Cardiac muscle cell (in vitro differentiated cells and primary cell): Measurements from ENCODE around the gene ANKMY1. TPM values are rescaled to one million over a fixed set of nuclear protein-coding genes. Genes with fewer than 3 reads are reported as not detected.
"Not testable (repeated sequence)": the region's sequence is repeated elsewhere in the genome, so short reads cannot be mapped to it uniquely, and the experiment has no call there.

Source experiments
- DNase-seq, 2 donors: peaks; one replicate each; pipeline versions ENCODE4 v3.0.0 to v3.0.0-alpha.2; 2010 to 2017; ENCODE audit warnings: low read depth in 1 of 2, low spot score in 1 of 2
- H3K27ac ChIP-seq: fragments of 200-600 bp; sonication (generic); 2 replicates; pipeline ENCODE4 v1.5.1; 2016
- H3K27me3 ChIP-seq: fragments of 200-600 bp; sonication (generic); 2 replicates; pipeline ENCODE4 v1.6.0; 2016; ENCODE audit warnings: control low read depth
- H3K36me3 ChIP-seq: fragments of 200-600 bp; sonication (generic); 2 replicates; pipeline ENCODE4 v1.5.1; 2016; ENCODE audit warnings: control low read depth
- H3K4me1 ChIP-seq: fragments of 200-600 bp; sonication (generic); 2 replicates; pipeline ENCODE4 v1.8.1; 2017; ENCODE audit warnings: low read depth, mild to moderate bottlenecking, mixed run types
- H3K4me3 ChIP-seq: fragments of 200-600 bp; sonication (generic); 2 replicates; pipeline ENCODE4 v1.5.1; 2016; ENCODE audit warnings: mild to moderate bottlenecking
- H3K9me3 ChIP-seq: fragments of 200-600 bp; sonication (generic); 2 replicates; pipeline ENCODE4 v1.5.1; 2017; ENCODE audit warnings: low read depth, mild to moderate bottlenecking, control low read depth
- polyA plus RNA-seq: library from polyadenylated mRNA; unstranded; fragments of >200 nt; fragmentation: Nextera tagmentation; extraction: Ambion mirVana; gene quantifications from 2 replicates; pipeline ENCODE4 v1.2.1, GENCODE V29; 2016
- total RNA-seq: library from RNA; depleted of rRNA; stranded (reverse); fragments of >200 nt; gene quantifications from 2 replicates; pipeline ENCODE4 v1.2.3, GENCODE V29; 2016
- TF ChIP-seq, protein P1 (sequence below): IDR thresholded peaks from 2 replicates; pipeline ENCODE4 v1.5.1; 2012; ENCODE audit warnings: low read depth, mild to moderate bottlenecking, low read length

ANKMY1 gene
- total and polyA plus RNA-seq, 2 experiments from 2014 or later, result 7.6 to 10.8 TPM

DNA sequence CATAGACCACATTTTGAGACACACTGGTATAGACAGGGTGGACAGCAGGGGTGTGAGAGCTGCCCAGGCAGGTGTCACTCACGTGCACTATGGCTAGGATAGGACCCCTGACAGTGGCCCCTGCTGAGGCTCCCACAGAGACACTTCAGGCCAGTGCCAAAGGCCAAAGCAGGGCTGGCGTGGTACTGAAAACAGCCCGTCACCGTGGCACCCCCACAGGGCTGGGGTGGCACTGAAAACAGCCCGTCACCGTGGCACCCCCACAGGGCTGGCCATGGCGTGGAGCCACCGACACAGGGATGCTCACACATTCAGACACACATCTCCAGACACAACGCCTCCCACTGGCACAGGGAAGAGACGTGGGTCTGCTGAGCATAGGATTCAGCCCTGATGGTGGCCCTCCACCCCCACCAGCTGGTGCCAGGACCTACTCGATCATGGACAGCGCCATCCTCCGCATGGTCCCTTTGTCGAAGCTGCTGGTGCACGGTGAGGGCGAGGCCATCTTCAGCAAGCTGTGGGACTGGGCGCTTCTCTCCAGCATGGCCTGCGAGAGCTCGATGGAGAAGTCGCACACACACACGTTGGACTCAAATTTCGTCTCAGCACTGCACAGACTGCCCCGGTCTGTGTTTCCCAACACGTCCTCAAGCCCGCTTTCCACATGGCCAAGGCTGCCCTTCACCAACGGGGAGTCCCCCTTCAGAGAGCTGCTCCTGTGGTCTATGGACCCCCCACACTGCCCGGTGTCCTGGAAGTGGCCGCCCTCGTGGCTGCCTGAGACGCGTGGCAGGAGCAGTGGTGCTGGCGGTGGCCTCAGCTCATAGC is 34.1 kb downstream of the ANKMY1 start:
- TF ChIP-seq, protein P1, sequence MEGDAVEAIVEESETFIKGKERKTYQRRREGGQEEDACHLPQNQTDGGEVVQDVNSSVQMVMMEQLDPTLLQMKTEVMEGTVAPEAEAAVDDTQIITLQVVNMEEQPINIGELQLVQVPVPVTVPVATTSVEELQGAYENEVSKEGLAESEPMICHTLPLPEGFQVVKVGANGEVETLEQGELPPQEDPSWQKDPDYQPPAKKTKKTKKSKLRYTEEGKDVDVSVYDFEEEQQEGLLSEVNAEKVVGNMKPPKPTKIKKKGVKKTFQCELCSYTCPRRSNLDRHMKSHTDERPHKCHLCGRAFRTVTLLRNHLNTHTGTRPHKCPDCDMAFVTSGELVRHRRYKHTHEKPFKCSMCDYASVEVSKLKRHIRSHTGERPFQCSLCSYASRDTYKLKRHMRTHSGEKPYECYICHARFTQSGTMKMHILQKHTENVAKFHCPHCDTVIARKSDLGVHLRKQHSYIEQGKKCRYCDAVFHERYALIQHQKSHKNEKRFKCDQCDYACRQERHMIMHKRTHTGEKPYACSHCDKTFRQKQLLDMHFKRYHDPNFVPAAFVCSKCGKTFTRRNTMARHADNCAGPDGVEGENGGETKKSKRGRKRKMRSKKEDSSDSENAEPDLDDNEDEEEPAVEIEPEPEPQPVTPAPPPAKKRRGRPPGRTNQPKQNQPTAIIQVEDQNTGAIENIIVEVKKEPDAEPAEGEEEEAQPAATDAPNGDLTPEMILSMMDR, result no peak
- H3K4me1 ChIP-seq, result no peaks in the 10 kb centered on the region
- peaks cover 12% of the 10 kb centered on the region for H3K27me3 ChIP-seq
- H3K4me3 ChIP-seq, result no peak overlapping the region
- H3K27ac ChIP-seq, result no peak overlapping the region
- DNase-seq, result no peak
- no peaks in the 10 kb centered on the region for H3K9me3 ChIP-seq
- no peaks in the 10 kb centered on the region for H3K36me3 ChIP-seq

DNA sequence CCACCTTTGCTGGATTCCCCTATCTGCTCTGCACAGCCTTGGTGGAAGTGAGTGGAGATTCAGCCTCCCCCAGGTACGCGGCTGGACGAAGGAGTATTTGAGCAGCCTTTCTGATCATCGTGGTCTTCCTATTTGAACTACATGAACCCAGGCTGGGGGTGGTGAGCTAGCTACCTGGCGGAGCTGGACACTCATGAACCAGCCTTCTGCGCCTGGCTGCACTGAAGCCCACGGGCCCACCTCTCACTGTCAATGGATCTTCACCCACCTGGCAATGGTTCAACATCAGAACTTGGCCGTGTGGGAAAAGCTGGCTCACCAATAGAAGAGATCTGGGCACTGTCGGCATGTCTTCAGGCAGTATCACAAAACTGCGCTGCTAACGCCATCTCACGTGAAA is 35.4 kb downstream of the ANKMY1 start:
- TF ChIP-seq, protein P1, result no peak
- Histone ChIP-seq H3K9me3 (no peaks in the 10 kb centered on the region), H3K27ac (no peak overlapping the region), H3K27me3 (peaks cover 12% of the 10 kb centered on the region), H3K4me3 (no peak overlapping the region), H3K36me3 (no peaks in the 10 kb centered on the region), H3K4me1 (no peaks in the 10 kb centered on the region)
- DNase-seq, result no peak

DNA sequence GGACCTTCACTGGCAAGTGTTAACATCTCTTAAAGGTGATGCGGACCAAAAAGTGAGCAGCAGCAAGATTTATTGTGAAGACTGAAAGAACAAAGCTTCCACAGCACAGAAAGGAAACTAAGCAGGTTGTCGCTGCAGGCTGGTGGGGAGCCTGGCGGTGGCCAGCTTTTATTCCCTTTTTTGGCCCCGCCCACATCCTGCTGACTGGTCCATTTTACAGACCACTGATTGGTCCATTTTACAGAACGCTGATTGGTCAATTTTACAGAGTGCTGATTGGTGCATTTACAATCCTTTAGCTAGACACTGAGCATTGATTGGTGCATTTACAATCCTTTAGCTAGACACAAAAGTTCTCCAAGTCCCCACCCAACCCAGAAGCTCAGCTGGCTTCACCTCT is 35.9 kb downstream of the ANKMY1 start:
- not testable (repeated sequence) for H3K27ac ChIP-seq, H3K4me1 ChIP-seq, DNase-seq, H3K36me3 ChIP-seq, H3K9me3 ChIP-seq, H3K4me3 ChIP-seq
- peaks cover 12% of the 10 kb centered on the region for H3K27me3 ChIP-seq

DNA sequence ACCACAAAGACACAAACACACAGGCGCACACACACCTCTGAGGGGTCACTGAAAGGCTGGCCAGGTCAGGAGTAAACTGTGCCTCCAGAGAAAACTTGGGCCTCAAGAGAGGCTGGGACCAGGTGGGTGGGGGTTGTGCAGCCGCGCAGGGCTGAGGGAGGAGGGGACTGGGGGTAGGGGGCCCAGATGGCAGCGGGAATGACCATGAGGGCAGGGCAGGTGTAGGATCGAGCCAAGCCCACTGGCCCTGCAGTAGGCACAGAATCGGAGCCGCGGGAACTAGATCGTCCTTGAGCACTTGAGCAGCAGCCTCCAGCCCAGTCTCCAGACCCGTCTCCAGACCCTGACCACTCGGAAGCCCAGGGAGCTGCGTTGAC is 36.8 kb downstream of the ANKMY1 start:
- Histone ChIP-seq H3K27me3 (peaks cover 12% of the 10 kb centered on the region), H3K4me1 (no peaks in the 10 kb centered on the region), H3K27ac (no peak overlapping the region), H3K4me3 (no peak overlapping the region), H3K9me3 (no peaks in the 10 kb centered on the region), H3K36me3 (no peaks in the 10 kb centered on the region)
- no peak for DNase-seq
- TF ChIP-seq, protein P1, result no peak

DNA sequence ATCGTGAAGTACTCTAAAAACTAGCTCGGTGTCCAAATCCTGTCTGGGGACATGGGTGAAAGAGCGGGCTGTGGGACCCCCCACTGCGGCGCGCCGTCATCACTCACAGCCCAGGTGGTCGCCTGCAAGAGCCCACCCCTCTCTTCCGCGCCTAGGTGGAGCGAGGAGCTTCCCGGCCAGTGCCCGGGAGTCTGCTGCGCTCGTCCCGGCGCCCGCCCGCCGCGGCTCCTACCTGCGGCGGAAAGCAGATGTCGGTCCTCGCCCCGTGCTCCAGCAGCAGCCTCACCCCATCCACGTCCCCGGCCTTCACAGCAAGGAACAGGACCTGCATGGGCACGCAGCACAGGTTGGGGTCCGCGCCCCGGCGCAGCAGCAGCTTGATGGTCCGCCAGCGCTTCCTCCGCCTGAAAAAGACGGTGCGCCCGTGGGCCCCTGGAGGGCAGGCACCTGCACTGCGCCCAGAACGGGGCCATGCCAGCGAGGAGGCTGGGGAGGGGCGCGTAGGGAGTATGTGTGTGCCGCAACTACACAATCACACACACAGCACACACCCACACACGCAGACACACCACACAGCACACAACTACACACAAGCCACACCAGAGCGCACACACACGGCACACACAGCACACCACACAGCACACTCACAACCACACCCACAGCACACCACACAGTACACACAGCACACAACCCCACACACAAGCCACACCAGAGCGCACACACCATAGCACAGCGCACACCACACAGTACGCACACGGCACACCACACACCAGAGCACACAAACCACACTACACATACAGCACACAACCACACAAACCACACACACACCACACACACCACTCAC is 37.4 kb downstream of the ANKMY1 start:
- Histone ChIP-seq H3K27ac (no peak overlapping the region), H3K4me1 (no peaks in the 10 kb centered on the region), H3K27me3 (peaks cover 12% of the 10 kb centered on the region), H3K36me3 (no peaks in the 10 kb centered on the region), H3K4me3 (no peak overlapping the region), H3K9me3 (no peaks in the 10 kb centered on the region)
- no peak for DNase-seq
- TF ChIP-seq, protein P1, result no peak
